ENCODE data around the gene DKC1.

DKC1 gene

GRCh38 chrX:154717824-154718223 is 44.8 kb upstream of the DKC1 start:
- peak; percentile 25 to 59 for DNase-seq (ENCODE audit: low read depth in 1 of 2, low spot score in 1 of 2)
- Histone ChIP-seq H3K4me3 (replicated peaks; ENCODE audit: insufficient read depth, low read length) (no peak overlapping the region), H3K27me3 (ENCODE audit: insufficient read depth, poor library complexity, severe bottlenecking) (no peaks in the 10 kb centered on the region)

GRCh38 chrX:154718616-154719015 is 44.0 kb upstream of the DKC1 start:
- Histone ChIP-seq H3K4me3 (replicated peaks; ENCODE audit: insufficient read depth, low read length) (no peak overlapping the region), H3K27me3 (ENCODE audit: insufficient read depth, poor library complexity, severe bottlenecking) (no peaks in the 10 kb centered on the region), H3K27ac (replicated peaks) (peak overlapping the region; percentile 98)
- peak in 1 of 2 experiments; percentile 60 for DNase-seq (ENCODE audit: low read depth in 1 of 2, low spot score in 1 of 2)
- peak; percentile 100 for TF ChIP-seq SPI1 (IDR thresholded peaks at IDR 0.05; ENCODE audit: borderline replicate concordance, low read depth)
- TF ChIP-seq GABPA (IDR thresholded peaks at IDR 0.05; ENCODE audit: low read depth): no peak

More at GRCh38 chrX:154717824-154718223, 44.8 kb upstream of the DKC1 start:
- peak overlapping the region; percentile 98 for H3K27ac ChIP-seq (replicated peaks)
- TF ChIP-seq POLR2AphosphoS5 (IDR thresholded peaks at IDR 0.05; ENCODE audit: low read depth): 0 out of 2 replicates have a peak, but pooled peaks have one; percentile 30
- no peak for TF ChIP-seq REST (IDR thresholded peaks at IDR 0.05; ENCODE audit: insufficient replicate concordance, low read depth)
- peak; percentile 39; the same call in 1 of the 2 replicates for TF ChIP-seq SPI1 (IDR thresholded peaks at IDR 0.05; ENCODE audit: borderline replicate concordance, low read depth)
- no peak for TF ChIP-seq CTCF (IDR thresholded peaks at IDR 0.05; ENCODE audit: insufficient read depth, low read length)
- TF ChIP-seq GABPA (IDR thresholded peaks at IDR 0.05; ENCODE audit: low read depth): no peak

GRCh38 chrX:154719132-154719675 is 43.5 kb upstream of the DKC1 start:
- Histone ChIP-seq H3K4me3 (replicated peaks; ENCODE audit: insufficient read depth, low read length) (no peak overlapping the region), H3K27ac (replicated peaks) (peak overlapping the region; percentile 98), H3K27me3 (ENCODE audit: insufficient read depth, poor library complexity, severe bottlenecking) (no peaks in the 10 kb centered on the region)
- TF ChIP-seq GABPA (IDR thresholded peaks at IDR 0.05; ENCODE audit: low read depth) (no peak), SPI1 (IDR thresholded peaks at IDR 0.05; ENCODE audit: borderline replicate concordance, low read depth) (no peak), POLR2AphosphoS5 (IDR thresholded peaks at IDR 0.05; ENCODE audit: low read depth) (peak; percentile 39), REST (IDR thresholded peaks at IDR 0.05; ENCODE audit: insufficient replicate concordance, low read depth) (no peak)
- peak; percentile 55 to 81 for DNase-seq (ENCODE audit: low read depth in 1 of 2, low spot score in 1 of 2)

- H3K27ac ChIP-seq (replicated peaks): peak overlapping the region; percentile 98
- no peaks in the 10 kb centered on the region for H3K27me3 ChIP-seq (ENCODE audit: insufficient read depth, poor library complexity, severe bottlenecking)
- DNase-seq (ENCODE audit: low read depth in 1 of 2, low spot score in 1 of 2): no peak
- TF ChIP-seq SPI1 (IDR thresholded peaks at IDR 0.05; ENCODE audit: borderline replicate concordance, low read depth) (no peak), POLR2AphosphoS5 (IDR thresholded peaks at IDR 0.05; ENCODE audit: low read depth) (no peak), CTCF (IDR thresholded peaks at IDR 0.05; ENCODE audit: insufficient read depth, low read length) (no peak)
- no peak overlapping the region for H3K4me3 ChIP-seq (replicated peaks; ENCODE audit: insufficient read depth, low read length)
These were observed 42.6 kb upstream of the DKC1 start for GRCh38 chrX:154720067-154720466.

GRCh38 chrX:154721155-154721554 is 41.5 kb upstream of the DKC1 start:
- TF ChIP-seq CTCF (IDR thresholded peaks at IDR 0.05; ENCODE audit: insufficient read depth, low read length) (no peak), REST (IDR thresholded peaks at IDR 0.05; ENCODE audit: insufficient replicate concordance, low read depth) (no peak)
- DNase-seq (ENCODE audit: low read depth in 1 of 2, low spot score in 1 of 2): no peak
- Histone ChIP-seq H3K27me3 (ENCODE audit: insufficient read depth, poor library complexity, severe bottlenecking) (no peaks in the 10 kb centered on the region), H3K4me3 (replicated peaks; ENCODE audit: insufficient read depth, low read length) (no peak overlapping the region), H3K27ac (replicated peaks) (peak overlapping the region; percentile 28; the same call in 1 of the 2 replicates)

Measured in HL-60 (cell line).